IPS-NIHi7 (cell line): ENCODE measurements around the gene TET1.
"Not testable (repeated sequence)": the region's sequence is repeated elsewhere in the genome, so short reads cannot be mapped to it uniquely, and the experiment has no call there.

Source experiments
- DNase-seq: peaks from one replicate; pipeline ENCODE4 v3.0.0; 2012; ENCODE audit warnings: mixed read lengths; ENCODE audit errors: extremely low spot score

TET1 gene

DNA sequence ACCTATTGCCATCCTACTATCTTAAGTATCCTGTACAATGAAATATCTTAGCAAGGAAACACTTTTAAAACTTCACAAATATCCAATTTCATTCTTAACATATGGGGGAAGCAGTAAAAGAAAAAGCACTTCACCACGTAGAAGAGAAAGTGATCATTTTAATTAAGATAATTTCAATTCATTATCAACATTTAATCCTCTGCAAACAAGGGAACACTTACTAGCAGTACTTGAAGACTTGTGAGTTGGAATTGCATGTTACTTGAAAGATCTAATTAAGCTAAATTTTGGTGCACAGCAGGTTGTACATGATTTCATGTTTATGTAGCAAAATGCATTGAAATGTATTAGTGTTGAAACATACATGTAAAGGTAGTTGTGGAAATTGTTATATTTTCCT, 140.1 kb downstream of the TET1 start:
- DNase-seq: no peak

GRCh38 chr10:68705548-68705947, 145.4 kb downstream of the TET1 start:
- DNase-seq: no peak

DNA sequence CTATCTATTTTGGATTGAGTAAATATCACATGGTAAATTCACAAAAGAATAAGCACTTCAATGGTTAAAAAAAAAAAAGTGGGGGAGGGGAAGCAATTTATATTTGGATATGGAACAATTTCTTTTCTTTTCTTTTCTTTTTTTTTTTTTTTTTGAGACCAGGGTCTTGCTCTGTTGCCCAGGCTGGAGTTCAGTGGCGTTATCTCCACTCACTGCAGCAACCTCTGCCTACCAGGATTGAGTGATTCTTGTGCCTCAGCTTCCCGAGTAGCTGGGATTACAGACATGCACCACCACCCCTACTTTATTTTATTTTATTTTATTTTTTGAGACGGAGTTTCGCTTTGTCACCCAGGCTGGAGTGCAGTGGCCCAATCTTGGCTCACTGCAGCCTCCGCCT, 148.8 kb downstream of the TET1 start:
- not testable (repeated sequence) for DNase-seq

GRCh38 chr10:68713065-68713464, 152.9 kb downstream of the TET1 start:
- not testable (repeated sequence) for DNase-seq

- DNase-seq: no peak
These were observed 157.3 kb downstream of the TET1 start for GRCh38 chr10:68717435-68717834.

DNA sequence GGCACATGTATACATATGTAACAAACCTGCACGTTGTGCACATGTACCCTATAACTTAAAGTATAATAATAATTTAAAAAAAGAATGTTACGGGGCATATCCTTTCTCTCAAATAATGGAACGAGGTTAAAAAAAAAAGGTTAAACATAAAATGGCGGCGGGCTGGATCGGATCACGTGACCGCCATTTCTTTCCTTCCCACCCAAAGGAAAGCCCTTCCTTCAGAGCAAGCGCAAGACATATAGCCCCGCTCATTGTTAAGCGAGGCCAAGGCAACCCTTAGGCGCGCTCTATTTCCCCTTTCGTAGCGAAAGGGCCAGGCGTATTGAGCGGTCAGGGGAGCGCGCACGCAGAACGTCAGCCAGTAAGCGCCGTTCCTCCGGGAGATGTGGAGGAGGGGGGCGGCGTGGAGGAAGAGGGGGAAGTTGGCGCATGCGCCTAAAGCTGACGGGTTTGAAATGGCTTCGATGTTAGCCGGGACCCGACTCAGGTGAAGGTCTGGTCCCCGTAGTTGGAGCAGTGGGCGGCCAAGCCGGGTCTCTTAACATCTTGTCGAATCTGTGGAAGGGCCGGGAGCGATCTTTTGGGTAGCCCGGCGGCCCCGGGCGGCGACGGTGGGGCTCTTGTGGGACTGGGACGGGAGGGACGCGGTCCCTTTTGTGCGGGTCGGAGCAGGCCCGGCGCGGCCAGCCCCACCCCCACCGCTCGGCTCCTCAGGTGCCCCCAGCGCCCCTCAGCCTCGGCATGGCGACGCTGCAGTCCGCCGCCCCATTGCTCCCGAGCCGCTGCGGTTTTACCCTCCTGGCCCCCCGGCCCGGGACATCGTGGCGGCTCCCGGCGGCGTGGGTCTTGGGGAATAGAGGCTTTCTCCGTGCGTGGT, 160.9 kb downstream of the TET1 start, which contains the start of gene CCAR1:
Gene CCAR1, plus strand, starts transcription at position 447 of the 880 bp plus-strand sequence. CDS start 1,266 bp downstream, outside the sequence.
- peak; percentile 95 for DNase-seq

DNA sequence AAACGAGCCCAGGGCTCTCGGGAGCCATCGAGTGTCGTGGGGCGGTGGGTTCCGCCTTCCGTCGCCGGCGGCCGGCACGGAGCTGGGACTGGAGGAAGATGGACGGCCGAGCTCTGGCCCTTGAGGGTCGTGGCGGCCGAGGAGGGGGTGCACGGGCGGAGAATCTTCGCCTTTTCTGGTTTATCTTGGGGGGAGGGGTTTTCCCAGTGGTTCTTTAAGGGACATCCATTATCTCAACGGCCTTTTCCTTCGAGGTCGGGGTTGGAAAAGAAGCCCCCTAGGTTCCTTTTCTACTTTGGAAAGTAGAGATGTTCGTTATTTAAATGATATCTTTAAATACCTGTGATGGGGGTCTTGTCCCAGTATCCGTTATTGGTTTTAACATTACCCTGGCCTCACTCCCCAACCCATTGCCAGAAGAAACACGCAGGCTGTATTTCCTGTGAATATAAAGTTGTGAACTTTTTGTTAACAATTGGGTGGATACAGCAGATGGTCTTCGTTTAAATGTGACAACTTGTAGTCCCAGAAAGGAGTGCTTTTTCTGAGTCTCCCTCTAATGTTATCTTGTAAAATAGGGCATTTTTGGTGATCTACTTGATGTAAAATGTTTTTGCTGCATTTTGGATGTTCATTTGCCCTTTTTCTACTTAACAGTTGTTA, 161.7 kb downstream of the TET1 start:
- DNase-seq: peak; percentile 39

GRCh38 chr10:68725016-68725415, 164.9 kb downstream of the TET1 start:
- no peak for DNase-seq

- no peak for DNase-seq
These were observed 167.0 kb downstream of the TET1 start for GRCh38 chr10:68727146-68727545.

- DNase-seq: no peak
These were observed 172.5 kb downstream of the TET1 start for GRCh38 chr10:68732651-68733050.

DNA sequence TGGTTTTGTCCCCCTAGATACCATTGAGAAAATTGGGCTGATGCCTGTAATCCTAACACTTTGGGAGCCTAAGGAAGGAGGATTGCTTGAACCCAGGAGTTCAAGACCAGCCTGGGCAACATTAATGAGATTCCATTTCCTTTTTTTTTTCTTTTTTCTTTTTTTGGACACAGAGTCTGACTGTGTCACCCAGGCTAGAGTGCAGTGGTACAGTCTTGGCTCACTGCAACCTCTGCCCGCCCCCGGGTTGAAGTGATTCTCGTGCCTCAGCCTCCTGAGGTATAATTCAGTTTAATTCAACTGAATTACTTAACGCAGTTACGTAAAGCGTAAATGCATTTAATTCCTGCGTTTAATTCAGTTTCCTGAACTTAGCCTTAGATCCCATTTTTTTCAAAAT, 174.2 kb downstream of the TET1 start:
- no peak for DNase-seq

DNA sequence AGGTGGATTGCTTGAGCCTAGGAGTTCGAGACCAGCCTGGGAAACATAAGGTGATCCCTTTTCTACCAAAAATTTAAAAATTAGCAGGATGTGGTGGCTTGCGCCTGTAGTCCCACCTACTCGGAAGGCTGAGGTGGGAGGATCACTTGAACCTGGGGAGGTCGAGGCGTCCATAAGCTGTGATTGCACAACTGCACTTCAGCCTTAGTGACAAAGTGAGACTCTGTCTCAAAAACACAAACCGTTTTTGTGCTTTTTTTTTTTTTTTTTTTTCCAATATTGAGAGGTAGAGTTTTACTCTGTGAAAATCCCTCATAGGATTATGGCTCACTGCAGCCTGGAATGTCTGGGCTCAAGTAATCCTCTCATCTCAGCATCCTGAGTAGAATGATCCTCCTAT, 175.0 kb downstream of the TET1 start:
- DNase-seq: no peak

GRCh38 chr10:68735739-68736138, 175.6 kb downstream of the TET1 start:
- not testable (repeated sequence) for DNase-seq

DNA sequence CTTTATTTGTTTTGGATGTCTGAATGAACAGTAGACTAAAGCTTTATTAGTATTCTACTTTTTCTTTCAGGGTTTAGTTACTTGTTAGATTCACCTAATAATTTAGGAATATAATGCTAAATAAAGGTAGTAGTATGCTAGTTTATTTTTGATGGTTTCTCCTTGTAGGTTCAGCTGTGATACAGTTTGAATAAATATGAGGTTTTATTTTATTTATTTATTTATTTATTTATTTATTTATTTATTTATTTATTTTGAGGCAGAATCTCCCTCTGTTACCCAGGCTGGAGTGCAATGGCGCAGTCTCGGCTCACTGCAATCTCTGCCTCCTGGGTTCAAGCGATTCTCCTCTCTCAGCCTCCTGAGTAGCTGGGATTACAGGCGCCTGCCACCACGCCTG, 180.5 kb downstream of the TET1 start:
- not testable (repeated sequence) for DNase-seq

DNA sequence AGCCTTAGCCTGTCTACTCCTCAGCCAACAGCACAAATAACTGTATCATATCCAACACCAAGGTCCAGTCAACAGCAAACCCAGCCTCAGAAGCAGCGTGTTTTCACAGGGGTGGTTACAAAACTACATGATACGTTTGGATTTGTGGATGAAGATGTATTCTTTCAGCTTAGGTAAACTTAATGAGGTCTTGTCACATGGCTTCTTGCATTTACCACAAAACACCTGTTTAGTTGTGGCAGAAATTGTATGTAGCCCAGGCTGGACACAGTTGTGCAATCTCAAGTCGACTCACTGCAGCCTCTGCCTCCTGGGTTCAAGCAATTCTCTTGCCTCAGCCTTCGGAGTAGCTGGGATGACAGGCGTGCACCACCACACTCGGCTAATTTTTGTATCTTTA, 182.3 kb downstream of the TET1 start:
- DNase-seq: no peak
